GM18511 (cell line): Measurements from ENCODE around the gene RAB9A.
A peak's percentile ranks its signal among the peaks of the same experiment; 100 is the strongest.
"Not testable (repeated sequence)": the region's sequence is repeated elsewhere in the genome, so short reads cannot be mapped to it uniquely, and the experiment has no call there.

ENCODE experiments used
- ATAC-seq: cut with Tn5 transposase; IDR thresholded peaks from one replicate; pipeline ENCODE4 v1.9.1; 2021; ENCODE audit warnings: mild to moderate bottlenecking, moderate library complexity; ENCODE audit not compliant: unreplicated experiment

Gene RAB9A

DNA sequence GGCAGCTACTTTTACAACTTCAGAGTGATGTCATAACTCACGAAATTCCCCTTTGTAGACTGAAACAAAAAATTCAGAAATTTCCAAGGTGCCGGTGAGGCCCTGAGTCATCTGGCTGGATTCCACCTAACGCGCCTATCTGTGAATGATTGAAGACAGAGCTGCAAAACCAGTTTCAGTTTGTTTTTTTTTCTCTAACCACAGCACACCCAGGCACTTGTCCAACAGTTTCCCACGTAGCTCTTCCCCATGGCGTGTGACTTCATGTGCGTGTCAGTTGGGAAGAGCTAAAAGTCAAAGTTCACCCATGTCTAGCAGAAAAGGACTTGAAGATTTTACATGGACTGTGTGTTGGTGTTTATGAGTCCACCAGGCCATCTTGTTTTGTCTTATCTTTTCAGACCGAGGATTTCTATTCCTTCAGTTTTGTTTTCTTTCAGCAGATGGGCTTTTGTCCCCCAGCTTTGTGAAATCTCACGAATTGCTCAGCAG lies 19.6 kb upstream of the RAB9A start:
- ATAC-seq = peak; percentile 89

DNA sequence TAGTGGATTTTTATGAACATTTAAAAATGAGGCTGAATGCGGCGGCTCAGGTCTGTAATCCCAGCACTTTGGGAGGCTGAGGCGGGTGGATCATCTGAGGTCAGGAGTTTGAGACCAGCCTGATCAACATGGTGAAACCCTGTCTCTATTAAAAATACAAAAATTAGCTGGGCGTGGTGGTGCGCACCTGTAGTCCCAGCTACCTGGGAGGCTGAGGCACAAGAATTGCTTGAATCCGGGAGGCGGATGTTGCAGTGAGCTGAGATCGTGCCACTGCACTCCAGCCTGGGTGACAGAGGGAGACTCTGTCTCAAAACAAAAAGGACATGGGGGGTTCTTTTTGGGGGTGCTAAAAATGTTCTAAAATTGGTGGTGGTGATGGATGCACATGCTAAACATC lies 19.2 kb upstream of the RAB9A start:
- ATAC-seq = not testable (repeated sequence)

DNA sequence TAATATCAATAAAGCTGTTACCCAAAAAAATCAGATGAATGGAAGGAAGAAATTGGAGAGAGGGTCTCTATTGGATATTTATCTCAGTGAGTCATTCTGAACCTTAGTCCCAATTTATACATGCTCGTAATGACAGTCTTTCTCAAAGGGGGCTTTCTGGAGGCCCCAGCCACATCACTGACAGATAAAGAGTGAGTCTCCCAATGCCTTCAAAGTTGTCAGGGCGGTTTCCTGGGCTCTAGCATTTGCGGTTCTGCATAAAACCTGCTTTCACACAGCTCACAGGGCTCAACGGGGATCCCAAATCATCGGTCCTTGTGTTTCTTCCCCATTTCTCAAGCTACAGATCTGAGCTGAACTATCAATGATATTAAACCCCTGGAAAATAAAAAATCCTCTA lies 18.7 kb upstream of the RAB9A start:
- no peak for ATAC-seq

DNA sequence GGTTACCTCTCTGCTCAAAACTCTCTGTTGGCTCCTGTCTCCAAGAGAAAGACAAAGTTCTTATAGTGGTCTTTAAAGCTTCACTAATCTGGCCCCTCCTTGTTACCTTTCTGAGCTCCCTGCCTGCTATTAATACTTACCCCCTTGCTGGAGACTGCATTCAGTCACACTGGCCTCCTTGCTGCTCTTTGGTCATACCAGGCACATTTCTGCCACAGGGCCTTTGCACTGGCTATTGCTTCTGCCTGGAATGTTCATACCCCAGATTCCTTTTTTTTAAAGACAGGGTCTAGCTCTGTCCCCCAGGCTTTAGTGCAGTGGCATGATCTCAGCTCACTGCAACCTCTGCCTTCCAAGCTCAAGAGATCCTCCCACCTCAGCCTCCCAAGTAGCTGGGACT lies 15.9 kb upstream of the RAB9A start:
- ATAC-seq = no peak

DNA sequence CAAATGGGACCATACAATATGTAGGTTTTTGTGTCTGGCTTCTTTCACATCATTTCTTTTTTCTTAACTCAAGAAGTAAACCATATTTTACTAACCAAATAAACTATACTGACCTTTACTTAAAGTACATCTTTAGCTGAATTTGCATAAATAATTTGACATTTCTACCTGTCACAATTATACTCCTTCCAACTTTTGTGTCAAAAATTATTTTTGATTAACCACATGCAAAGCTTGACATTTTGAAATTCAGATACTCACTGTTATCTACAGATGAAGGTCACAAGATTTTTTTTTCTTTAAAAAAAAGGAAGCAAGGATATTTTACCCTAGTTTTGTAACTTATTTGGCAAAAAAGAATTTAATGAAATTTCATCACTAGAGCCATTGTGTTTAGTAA lies 12.0 kb upstream of the RAB9A start:
- no peak for ATAC-seq

DNA sequence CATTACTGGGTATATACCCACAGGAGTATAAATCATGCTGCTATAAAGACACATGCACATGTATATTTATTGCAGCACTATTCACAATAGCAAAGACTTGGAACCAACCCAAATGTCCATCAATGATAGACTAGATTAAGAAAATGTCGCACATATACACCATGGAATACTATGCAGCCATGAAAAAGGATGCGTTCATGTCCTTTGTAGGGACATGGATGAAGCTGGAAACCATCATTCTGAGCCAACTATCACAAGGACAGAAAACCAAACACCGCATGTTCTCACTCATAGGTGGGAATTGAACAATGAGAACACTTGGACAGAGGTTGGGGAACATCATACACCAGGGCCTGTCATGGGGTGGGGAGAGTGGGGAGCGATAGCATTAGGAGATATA lies 9.2 kb upstream of the RAB9A start:
- not testable (repeated sequence) for ATAC-seq

DNA sequence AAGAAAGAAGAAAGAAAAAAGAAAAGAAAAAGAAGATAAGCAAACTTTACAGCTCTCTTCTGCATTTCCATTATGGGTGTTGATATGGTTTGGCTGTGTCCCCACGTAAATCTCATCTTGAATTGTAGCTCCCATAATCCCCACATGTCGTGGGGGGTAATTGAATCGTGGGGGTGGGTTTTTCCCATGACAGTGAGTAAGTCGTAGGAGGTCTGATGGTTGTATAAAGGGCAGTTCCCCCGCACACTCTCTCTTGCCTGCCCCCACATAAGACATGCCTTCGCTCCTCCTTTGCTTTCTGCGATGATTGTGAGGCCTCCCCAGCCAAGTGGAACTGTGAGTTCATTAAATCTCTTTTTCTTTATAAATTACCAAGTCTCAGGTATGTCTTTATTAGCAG lies 7.3 kb upstream of the RAB9A start:
- ATAC-seq = no peak

DNA sequence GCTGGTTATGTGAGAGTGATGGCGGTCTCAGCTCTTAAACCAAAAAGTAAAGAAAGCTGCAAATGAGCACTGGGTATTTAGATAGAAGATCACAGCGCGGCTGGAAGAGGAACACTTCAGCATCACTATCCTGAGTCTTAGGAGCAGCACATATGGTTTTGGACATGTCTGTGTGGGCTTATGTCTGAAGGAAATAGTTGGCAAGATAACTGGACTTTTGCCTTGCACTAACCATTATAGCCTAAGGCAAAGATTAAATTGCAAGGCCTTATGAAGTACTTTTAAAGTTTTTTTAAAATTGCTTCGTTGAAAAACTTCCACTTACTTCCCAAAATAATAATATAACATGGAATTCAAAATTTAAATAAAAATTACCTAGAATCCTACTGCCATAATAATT lies 4.6 kb upstream of the RAB9A start:
- no peak for ATAC-seq

DNA sequence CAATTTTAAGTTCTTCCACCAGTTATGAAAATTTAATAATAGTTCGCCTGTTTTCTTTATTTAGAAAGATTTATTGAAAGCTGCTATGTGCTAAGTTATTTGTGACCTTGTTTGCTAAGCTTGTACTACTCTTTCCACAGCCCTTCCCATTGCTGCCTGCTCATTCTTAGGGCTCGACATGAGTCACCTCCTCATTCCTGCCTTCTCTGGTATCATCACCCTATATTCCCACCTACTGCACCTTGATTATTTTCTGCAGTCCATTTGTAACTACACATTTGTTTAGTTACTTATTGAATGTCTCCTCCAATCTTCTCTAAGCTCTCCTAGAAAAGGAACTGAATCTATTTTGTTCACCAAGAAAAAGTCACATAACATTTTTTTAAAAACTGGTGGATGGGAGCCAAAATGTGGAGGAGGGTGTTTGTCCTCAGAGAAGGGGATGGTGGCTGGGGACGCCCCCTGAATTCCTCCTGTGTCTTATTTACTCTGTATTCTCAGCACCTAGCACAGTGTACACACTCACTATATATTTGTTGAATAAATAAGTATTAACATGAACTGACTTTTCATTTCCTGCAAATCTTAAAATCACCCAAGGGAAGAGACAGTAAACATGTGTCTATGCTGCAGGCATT lies 3.7 kb upstream of the RAB9A start:
- no peak for ATAC-seq

DNA sequence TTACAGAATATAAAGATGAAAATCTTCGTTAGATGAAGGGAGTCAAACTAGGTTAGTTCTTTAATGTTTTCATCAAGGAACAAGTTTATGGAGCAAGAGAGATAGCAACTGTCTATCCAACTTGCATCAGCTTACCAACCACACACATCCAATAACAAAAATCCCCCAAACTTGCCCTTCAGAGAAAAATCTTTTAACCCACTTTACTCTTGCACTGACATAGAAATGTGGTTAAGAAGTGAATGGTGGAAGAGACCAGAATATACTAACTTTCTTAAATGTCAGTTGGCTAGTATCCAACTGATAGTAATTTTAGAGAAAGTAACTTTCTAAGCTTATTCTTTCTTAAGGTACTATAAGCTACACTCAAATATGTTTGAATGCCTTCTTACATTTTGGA lies 1.7 kb upstream of the RAB9A start:
- no peak for ATAC-seq

DNA sequence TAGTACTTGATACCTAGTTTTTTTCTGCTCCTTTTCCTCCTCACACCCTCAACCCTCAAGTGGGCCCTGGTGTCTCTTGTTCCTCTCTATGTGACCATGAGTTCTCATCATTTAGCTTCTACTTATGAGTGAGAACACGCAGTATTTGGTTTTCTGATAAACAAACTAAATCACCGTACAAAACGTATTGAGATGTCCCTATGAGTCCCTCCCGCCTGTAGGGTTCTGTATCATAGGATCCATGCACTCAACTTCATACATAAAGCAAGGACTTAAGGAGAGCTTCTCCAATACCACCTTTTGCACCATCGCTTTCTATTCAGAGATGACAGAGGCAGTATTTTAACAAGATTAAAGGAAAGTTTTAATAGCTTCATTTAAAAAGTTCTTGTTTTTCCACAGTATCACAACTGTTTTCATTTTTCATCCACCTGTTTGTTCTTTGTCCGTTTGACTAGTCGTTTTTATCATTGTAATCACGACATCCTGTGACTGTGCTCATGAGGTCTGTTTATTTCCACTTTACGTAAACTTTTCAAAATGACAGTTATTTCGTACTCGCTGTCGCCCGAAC lies 457 bp upstream of the RAB9A start:
- no peak for ATAC-seq

DNA sequence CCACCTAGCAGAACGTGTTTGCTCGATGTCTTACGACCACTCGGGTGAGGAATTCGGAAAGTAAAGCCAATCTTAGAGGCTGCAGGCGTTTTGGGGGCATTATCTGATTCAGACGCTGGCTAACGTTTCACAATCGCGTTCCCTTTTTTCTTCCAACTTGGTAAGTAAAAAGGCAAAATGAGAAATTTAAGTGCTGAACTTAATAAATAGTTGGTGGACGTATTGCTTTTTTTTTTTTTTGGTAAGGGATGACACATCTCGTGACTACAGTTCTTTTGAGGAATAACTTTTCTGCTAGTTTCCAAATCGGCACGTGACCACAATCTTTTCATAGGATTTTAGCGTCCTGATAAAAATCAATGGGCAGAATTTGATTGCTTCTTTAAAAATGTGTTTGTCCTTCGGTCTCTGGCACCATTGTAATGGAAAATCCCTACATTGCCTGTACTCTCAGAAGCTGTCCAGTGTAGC lies 848 bp downstream of the RAB9A start:
- ATAC-seq = no peak

DNA sequence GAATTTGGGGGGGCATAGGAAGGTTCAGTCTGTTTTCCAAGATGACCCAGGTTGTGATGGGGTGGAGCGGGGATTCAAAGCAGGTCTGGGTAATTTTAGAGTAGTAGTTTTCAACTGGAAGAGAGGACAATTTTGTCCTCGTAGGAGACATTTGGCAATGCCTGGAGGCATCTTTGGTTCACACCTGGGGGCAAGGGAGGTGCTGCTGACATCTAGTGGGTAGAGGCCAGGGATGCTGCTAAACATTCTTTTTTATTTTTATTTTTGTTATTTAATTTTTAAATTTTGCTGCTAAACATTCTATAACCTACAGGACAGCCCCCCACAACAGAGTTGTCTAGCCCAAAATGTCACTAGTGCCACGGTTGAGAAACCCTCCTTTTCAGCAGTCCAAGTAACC lies 1.9 kb downstream of the RAB9A start:
- no peak for ATAC-seq

DNA sequence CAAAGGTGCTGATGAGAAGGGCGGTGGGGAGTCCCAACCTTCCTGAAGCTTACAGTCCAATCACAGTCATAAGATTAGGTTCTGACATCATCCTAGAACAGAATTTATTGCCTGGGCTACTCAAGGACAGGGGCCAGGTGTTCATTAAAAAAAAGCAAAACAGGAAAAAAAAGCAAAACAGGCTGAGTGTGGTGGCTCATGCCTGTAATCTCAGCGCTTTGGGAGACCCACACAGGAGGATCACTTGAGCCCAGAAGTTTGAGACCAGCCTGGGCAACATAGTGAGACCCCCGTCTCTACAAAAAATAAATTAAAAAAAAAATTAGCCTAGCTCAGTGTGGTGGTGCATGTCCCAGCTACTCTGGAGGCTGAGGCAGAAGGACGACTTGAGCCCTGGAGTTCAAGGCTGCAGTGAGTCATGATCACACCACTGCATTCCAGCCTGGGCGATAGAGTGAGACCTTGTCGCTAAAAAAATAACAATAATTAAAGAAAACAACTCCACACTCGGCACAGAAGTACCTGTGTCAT lies 3.0 kb downstream of the RAB9A start:
- ATAC-seq = no peak

DNA sequence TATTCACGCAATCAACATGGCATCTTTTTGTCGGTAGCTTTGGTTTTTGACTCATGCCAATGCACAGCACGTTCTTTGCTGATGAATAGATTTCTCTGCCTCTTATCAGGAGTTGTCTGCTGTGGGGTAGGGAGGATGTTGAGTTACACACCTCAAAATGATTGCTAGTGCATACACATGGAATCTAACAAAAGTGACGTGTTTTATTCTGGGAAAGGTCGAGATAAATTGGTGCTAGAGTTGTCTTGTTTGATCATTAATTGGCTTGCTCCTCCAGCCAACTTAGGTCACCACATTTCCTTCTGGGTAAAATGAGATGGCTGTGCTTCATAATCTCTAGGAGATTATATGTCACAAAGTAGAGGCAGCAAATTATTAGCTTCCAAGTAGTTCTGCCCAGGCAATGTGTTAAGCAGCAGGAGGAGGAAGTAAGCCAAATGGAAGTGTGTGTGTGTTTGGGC lies 3.9 kb downstream of the RAB9A start:
- no peak for ATAC-seq

DNA sequence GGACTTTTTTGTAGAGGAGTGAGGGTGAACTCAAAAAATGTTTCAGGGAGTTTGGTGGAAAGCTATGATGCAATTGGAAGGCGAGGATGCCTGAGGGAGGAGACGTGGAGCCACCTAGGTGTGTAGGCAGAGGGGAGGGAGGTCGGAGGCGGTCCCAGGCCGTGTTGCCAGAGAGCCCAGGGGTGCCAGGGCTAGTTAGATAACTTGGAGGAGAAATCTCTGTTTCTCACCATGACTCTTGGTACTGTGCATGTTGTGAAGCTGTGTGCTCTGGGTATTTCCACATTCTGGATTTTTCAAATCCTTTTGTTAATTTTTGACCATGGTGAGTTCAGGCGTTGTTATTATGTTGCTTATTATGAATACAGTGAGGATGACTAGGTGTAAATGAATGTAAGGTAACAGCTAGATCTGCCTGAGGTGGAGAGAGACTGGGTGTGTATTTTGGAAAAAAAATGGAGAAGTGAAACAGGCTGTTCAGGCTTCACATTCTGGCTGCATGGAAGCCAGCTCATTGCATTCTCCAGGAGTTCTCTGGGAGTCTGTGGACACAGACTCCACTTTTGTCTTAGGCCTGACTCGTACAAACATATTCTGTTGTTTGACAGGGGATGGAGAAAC lies 4.5 kb downstream of the RAB9A start:
- ATAC-seq = no peak

DNA sequence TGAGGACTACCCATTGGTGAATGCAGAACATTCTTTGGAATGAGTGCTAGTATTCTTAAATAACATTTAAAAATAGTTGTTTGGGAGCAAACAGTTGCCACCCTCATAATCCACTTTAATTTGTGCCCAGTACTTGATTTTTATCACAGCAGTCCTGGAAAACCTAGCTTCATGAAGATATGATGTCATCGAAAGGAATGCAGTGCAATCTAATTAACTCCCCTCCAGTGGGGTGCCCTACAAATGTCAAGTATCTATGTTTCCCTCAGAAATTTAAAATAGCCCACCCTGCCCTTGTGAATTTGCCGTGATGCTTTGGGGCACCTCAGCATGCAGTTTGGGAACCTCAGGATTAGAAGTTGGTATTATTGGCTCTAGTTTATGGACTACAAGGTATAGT lies 5.4 kb downstream of the RAB9A start:
- ATAC-seq = no peak

DNA sequence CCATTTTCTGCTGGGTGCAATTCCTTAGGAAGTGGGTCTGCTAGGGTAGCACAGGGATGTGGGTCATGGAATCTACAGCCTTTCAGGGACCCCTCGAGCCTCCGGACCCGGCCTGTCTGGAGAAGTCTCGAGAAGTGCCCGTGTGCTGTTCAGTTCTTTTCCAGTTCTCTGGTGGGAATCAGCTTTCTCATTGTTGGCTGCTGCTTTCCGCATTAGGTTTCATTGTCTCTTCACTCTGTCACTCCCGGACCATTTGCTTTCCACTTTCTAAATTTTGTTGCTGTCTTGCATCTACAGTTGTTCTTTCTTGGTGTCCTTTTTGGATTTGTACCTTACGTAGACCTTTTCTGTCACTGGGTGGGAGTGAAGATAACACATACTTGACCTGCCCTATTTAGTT lies 6.1 kb downstream of the RAB9A start:
- ATAC-seq = no peak

DNA sequence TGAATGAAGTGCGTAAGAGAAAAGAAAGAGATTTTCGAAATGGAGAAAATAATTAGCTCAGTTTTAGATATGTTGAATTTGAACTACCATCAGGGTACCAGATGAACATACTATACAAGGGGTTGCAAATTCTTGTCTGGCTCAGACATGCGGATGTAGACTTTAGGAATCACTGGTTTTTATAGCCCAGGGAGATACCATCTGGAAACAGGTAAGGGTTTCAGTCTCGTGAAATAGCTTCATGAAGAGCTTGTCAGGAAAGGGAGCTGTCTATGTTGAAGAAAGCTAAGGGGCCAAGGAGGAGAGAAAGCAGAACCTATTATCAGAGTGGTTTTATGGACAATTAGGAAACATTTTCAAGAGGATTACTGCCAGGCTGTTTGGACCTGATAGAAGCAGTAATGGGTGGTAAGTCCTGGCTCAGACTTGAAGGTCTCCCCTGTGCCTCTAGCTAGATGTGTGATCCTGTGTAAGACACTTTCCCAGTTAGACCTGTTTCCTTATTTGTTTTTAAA lies 6.7 kb downstream of the RAB9A start:
- no peak for ATAC-seq

DNA sequence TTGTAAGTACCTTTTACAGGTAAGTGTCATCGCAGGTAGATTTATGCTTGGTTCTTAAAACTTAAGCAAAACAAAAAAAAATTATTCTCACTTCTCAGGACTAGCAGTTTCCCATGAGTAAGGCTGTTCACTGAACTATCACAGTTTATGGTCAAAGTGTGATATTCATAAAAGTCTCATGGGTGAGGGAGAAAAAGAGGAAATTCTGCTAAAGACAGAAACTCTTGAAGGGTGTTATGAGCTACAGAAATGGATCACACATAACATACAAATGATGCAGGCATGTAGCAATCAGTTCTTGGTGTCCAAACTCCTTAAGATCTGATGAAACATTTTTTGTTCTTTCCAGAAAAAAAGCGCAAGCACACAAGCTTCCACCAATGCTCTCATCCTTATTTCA lies 8.5 kb downstream of the RAB9A start:
- ATAC-seq = peak; percentile 68

DNA sequence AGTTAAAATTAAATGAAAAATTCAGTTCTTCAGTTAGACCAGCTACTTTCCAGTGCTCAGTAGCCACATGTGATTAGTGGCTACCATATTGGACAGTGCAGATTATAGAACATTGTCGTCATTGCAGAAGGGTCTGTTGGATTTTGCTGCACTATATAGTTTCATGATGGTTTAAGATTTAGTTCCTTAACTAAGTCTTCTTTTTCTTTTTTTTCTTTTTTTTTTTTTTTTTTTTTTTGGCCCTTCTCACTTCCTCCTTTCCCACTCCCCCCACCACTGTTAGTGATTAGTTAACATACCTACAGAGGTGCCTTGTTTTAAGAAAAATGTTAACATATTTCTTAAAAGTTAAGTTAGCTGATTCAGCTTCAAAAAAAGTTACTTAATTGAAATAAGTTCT lies 9.0 kb downstream of the RAB9A start:
- no peak for ATAC-seq

DNA sequence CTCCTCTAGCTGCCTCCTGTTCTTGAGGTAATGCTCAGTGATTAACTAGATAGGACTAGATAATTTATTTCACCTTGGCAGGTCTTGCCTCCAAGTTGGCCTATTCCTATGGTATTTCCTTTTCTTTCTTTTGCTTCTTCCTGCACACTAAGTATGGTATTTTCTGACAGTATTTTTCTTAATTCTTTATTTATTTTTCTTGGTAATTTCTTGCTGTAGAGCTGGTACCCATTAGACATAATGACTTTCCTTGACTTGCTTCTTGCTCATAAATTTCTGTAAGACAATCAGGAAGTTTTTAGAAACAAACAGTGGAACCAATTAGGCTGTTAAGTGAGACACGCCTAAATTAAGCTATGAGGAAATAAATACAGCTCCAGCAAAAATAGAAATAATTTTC lies 9.5 kb downstream of the RAB9A start:
- no peak for ATAC-seq
